ENCODE measurements around the gene KLHL1.

The KLHL1 gene

GRCh38 chr13:69948016-69948415 lies 160.2 kb downstream of the KLHL1 start:
- no peaks in the 10 kb centered on the region for H3K9me3 ChIP-seq (ENCODE audit: insufficient read depth, low read depth, low read length)
- no peaks in the 10 kb centered on the region for H3F3A ChIP-seq (ENCODE audit: low read depth)
- H3K4me3 ChIP-seq (ENCODE audit: low read length, poor library complexity, severe bottlenecking) = no peak overlapping the region
- H3K27me3 ChIP-seq (ENCODE audit: insufficient read depth, low read length, poor library complexity, severe bottlenecking) = no peaks in the 10 kb centered on the region
- TF ChIP-seq EZH2phosphoT487 (IDR thresholded peaks at IDR 0.05; ENCODE audit: borderline replicate concordance) (no peak), CTCF (conservative IDR thresholded peaks at IDR 0.05; ENCODE audit: low read length) (no peak)
- H3K9me2 ChIP-seq (replicated peaks; ENCODE audit: low read depth, low read length) = no peaks in the 10 kb centered on the region
- no peak overlapping the region for H2AFZ ChIP-seq (ENCODE audit: low read length)
- H4K20me1 ChIP-seq (ENCODE audit: insufficient read depth, low read length, poor library complexity, severe bottlenecking) = no peaks in the 10 kb centered on the region
- no peak overlapping the region for H3K4me2 ChIP-seq (ENCODE audit: low read depth, low read length, poor library complexity, severe bottlenecking)
- no peaks in the 10 kb centered on the region for H3K4me1 ChIP-seq (ENCODE audit: insufficient read depth, low read length, poor library complexity, severe bottlenecking)
- H3K79me2 ChIP-seq (ENCODE audit: insufficient read depth, low read length) = no peaks in the 10 kb centered on the region
- no peaks in the 10 kb centered on the region for H3K36me3 ChIP-seq (ENCODE audit: insufficient read depth, low read length)
- H3K9ac ChIP-seq (ENCODE audit: low read depth, low read length, poor library complexity, severe bottlenecking) = no peak overlapping the region

- Histone ChIP-seq H3K36me3 (ENCODE audit: insufficient read depth, low read length) (no peaks in the 10 kb centered on the region), H3K4me3 (ENCODE audit: low read length, poor library complexity, severe bottlenecking) (no peak overlapping the region), H3K4me1 (ENCODE audit: insufficient read depth, low read length, poor library complexity, severe bottlenecking) (no peaks in the 10 kb centered on the region), H3K9ac (ENCODE audit: low read depth, low read length, poor library complexity, severe bottlenecking) (no peak overlapping the region), H3K79me2 (ENCODE audit: insufficient read depth, low read length) (no peaks in the 10 kb centered on the region), H4K20me1 (ENCODE audit: insufficient read depth, low read length, poor library complexity, severe bottlenecking) (no peaks in the 10 kb centered on the region), H3K4me2 (ENCODE audit: low read depth, low read length, poor library complexity, severe bottlenecking) (no peak overlapping the region), H3K9me2 (replicated peaks; ENCODE audit: low read depth, low read length) (no peaks in the 10 kb centered on the region), H3F3A (ENCODE audit: low read depth) (no peaks in the 10 kb centered on the region), H3K27me3 (ENCODE audit: insufficient read depth, low read length, poor library complexity, severe bottlenecking) (no peaks in the 10 kb centered on the region), H3K9me3 (ENCODE audit: insufficient read depth, low read depth, low read length) (no peaks in the 10 kb centered on the region), H2AFZ (ENCODE audit: low read length) (no peak overlapping the region)
- TF ChIP-seq EZH2phosphoT487 (IDR thresholded peaks at IDR 0.05; ENCODE audit: borderline replicate concordance) (no peak), CTCF (conservative IDR thresholded peaks at IDR 0.05; ENCODE audit: low read length) (no peak)
Observed at GRCh38 chr13:69947582-69947981, 160.7 kb downstream of the KLHL1 start.

- no peaks in the 10 kb centered on the region for H3K9me2 ChIP-seq (replicated peaks; ENCODE audit: low read depth, low read length)
- no peaks in the 10 kb centered on the region for H3K36me3 ChIP-seq (ENCODE audit: insufficient read depth, low read length)
- H3K27me3 ChIP-seq (ENCODE audit: insufficient read depth, low read length, poor library complexity, severe bottlenecking) = no peaks in the 10 kb centered on the region
- no peak overlapping the region for H2AFZ ChIP-seq (ENCODE audit: low read length)
- no peak overlapping the region for H3K9ac ChIP-seq (ENCODE audit: low read depth, low read length, poor library complexity, severe bottlenecking)
- no peaks in the 10 kb centered on the region for H3K79me2 ChIP-seq (ENCODE audit: insufficient read depth, low read length)
- TF ChIP-seq EZH2phosphoT487 (IDR thresholded peaks at IDR 0.05; ENCODE audit: borderline replicate concordance) = no peak
- no peak for TF ChIP-seq CTCF (conservative IDR thresholded peaks at IDR 0.05; ENCODE audit: low read length)
- H3K4me2 ChIP-seq (ENCODE audit: low read depth, low read length, poor library complexity, severe bottlenecking) = no peak overlapping the region
- H3K9me3 ChIP-seq (ENCODE audit: insufficient read depth, low read depth, low read length) = no peaks in the 10 kb centered on the region
- H3F3A ChIP-seq (ENCODE audit: low read depth) = no peaks in the 10 kb centered on the region
- H3K4me3 ChIP-seq (ENCODE audit: low read length, poor library complexity, severe bottlenecking) = no peak overlapping the region
- no peaks in the 10 kb centered on the region for H3K4me1 ChIP-seq (ENCODE audit: insufficient read depth, low read length, poor library complexity, severe bottlenecking)
- H4K20me1 ChIP-seq (ENCODE audit: insufficient read depth, low read length, poor library complexity, severe bottlenecking) = no peaks in the 10 kb centered on the region
Observed at GRCh38 chr13:69946511-69946910, 161.7 kb downstream of the KLHL1 start.

Measured in Loucy (cell line).